Measurements from ENCODE around the gene RPL34.

GRCh38 chr4:108637856-108638255, 17.5 kb downstream of the RPL34 start:
- TF ChIP-seq POLR2A (IDR thresholded peaks at IDR 0.05), result no peak
- TF ChIP-seq, protein P1, sequence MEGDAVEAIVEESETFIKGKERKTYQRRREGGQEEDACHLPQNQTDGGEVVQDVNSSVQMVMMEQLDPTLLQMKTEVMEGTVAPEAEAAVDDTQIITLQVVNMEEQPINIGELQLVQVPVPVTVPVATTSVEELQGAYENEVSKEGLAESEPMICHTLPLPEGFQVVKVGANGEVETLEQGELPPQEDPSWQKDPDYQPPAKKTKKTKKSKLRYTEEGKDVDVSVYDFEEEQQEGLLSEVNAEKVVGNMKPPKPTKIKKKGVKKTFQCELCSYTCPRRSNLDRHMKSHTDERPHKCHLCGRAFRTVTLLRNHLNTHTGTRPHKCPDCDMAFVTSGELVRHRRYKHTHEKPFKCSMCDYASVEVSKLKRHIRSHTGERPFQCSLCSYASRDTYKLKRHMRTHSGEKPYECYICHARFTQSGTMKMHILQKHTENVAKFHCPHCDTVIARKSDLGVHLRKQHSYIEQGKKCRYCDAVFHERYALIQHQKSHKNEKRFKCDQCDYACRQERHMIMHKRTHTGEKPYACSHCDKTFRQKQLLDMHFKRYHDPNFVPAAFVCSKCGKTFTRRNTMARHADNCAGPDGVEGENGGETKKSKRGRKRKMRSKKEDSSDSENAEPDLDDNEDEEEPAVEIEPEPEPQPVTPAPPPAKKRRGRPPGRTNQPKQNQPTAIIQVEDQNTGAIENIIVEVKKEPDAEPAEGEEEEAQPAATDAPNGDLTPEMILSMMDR (IDR thresholded peaks at IDR 0.05), result no peak

All from adrenal gland (tissue), 5 donors.